Osteocyte (in vitro differentiated cells): ENCODE data around the gene PIK3CG. TPM values are rescaled to one million over a fixed set of nuclear protein-coding genes. Genes with fewer than 3 reads are reported as not detected.
"Not testable (repeated sequence)": the region's sequence is repeated elsewhere in the genome, so short reads cannot be mapped to it uniquely, and the experiment has no call there.

ENCODE experiments used
- DNase-seq: peaks from one replicate; pipeline ENCODE4 v3.0.0; 2021; ENCODE audit warnings: mixed read lengths; ENCODE audit not compliant: unreplicated experiment; ENCODE audit errors: extremely low spot score
- H3K27ac Mint-ChIP-seq: one replicate; pipeline ENCODE4 v1.8.0; 2021; ENCODE audit warnings: mild to moderate bottlenecking, mixed read lengths; ENCODE audit not compliant: unreplicated experiment
- H3K27me3 Mint-ChIP-seq: one replicate; pipeline ENCODE4 v1.8.0; 2021; ENCODE audit warnings: mixed read lengths; ENCODE audit not compliant: unreplicated experiment
- H3K36me3 Mint-ChIP-seq: one replicate; pipeline ENCODE4 v1.8.0; 2021; ENCODE audit warnings: mixed read lengths; ENCODE audit not compliant: unreplicated experiment
- H3K4me1 Mint-ChIP-seq: one replicate; pipeline ENCODE4 v1.8.0; 2021; ENCODE audit warnings: mixed read lengths; ENCODE audit not compliant: unreplicated experiment
- H3K4me3 Mint-ChIP-seq: one replicate; pipeline ENCODE4 v1.8.0; 2021; ENCODE audit warnings: mild to moderate bottlenecking, moderate library complexity, mixed read lengths; ENCODE audit not compliant: unreplicated experiment
- H3K9me3 Mint-ChIP-seq: one replicate; pipeline ENCODE4 v1.8.0; 2021; ENCODE audit warnings: mixed read lengths; ENCODE audit not compliant: unreplicated experiment
- CTCF ChIP-seq: fragments of 200-600 bp; sonication (generic); IDR thresholded peaks from 2 replicates; pipeline ENCODE4 v1.5.0; 2021; ENCODE audit warnings: antibody characterized with exemption, mild to moderate bottlenecking, moderate library complexity
- total RNA-seq: library from RNA; stranded (reverse); gene quantifications from 2 replicates; pipeline ENCODE4 v1.2.1, GENCODE V29; 2021

Gene PIK3CG
- total RNA-seq, 1 donor from 2014 or later, result not detected

- no peak overlapping the region for H3K4me3 Mint-ChIP-seq
- no peaks in the 10 kb centered on the region for H3K4me1 Mint-ChIP-seq
- no peaks in the 10 kb centered on the region for H3K9me3 Mint-ChIP-seq
- TF ChIP-seq CTCF, result no peak
- no peaks in the 10 kb centered on the region for H3K36me3 Mint-ChIP-seq
- H3K27me3 Mint-ChIP-seq, result peaks cover 4% of the 10 kb centered on the region
- no peak overlapping the region for H3K27ac Mint-ChIP-seq
- DNase-seq, result no peak
Measured at GRCh38 chr7:106926892-106927291, 61.8 kb downstream of the PIK3CG start.

- H3K4me1 Mint-ChIP-seq, result no peaks in the 10 kb centered on the region
- H3K9me3 Mint-ChIP-seq, result no peaks in the 10 kb centered on the region
- DNase-seq, result no peak
- TF ChIP-seq CTCF, result no peak
- H3K4me3 Mint-ChIP-seq, result no peak overlapping the region
- H3K27me3 Mint-ChIP-seq, result peaks cover 8% of the 10 kb centered on the region
- H3K36me3 Mint-ChIP-seq, result no peaks in the 10 kb centered on the region
- H3K27ac Mint-ChIP-seq, result no peak overlapping the region
Measured at GRCh38 chr7:106927536-106927935, 62.5 kb downstream of the PIK3CG start.

- H3K36me3 Mint-ChIP-seq, H3K4me1 Mint-ChIP-seq, H3K9me3 Mint-ChIP-seq, H3K4me3 Mint-ChIP-seq, H3K27me3 Mint-ChIP-seq, DNase-seq, H3K27ac Mint-ChIP-seq: not testable (repeated sequence)
Measured at GRCh38 chr7:106929616-106930015, 64.5 kb downstream of the PIK3CG start.

GRCh38 chr7:106936236-106936635, 71.2 kb downstream of the PIK3CG start:
- H3K27ac Mint-ChIP-seq, result no peak overlapping the region
- no peak for DNase-seq
- no peak overlapping the region for H3K4me3 Mint-ChIP-seq
- H3K36me3 Mint-ChIP-seq, result no peaks in the 10 kb centered on the region
- peaks cover 5% of the 10 kb centered on the region for H3K27me3 Mint-ChIP-seq
- H3K4me1 Mint-ChIP-seq, result no peaks in the 10 kb centered on the region
- TF ChIP-seq CTCF, result no peak
- no peaks in the 10 kb centered on the region for H3K9me3 Mint-ChIP-seq

GRCh38 chr7:106938122-106938521, 73.0 kb downstream of the PIK3CG start:
- not testable (repeated sequence) for DNase-seq, H3K4me3 Mint-ChIP-seq, H3K27ac Mint-ChIP-seq

GRCh38 chr7:106938803-106939202, 73.7 kb downstream of the PIK3CG start:
- Mint-ChIP-seq H3K36me3 (no peaks in the 10 kb centered on the region), H3K27me3 (no peaks in the 10 kb centered on the region), H3K9me3 (no peaks in the 10 kb centered on the region), H3K4me1 (no peaks in the 10 kb centered on the region), H3K4me3 (no peak overlapping the region), H3K27ac (no peak overlapping the region)
- no peak for TF ChIP-seq CTCF
- no peak for DNase-seq

More at GRCh38 chr7:106938122-106938521, 73.0 kb downstream of the PIK3CG start:
- H3K4me1 Mint-ChIP-seq, H3K36me3 Mint-ChIP-seq, H3K27me3 Mint-ChIP-seq, H3K9me3 Mint-ChIP-seq: not testable (repeated sequence)
